ENCODE results near the gene B4GALNT4.

DNA sequence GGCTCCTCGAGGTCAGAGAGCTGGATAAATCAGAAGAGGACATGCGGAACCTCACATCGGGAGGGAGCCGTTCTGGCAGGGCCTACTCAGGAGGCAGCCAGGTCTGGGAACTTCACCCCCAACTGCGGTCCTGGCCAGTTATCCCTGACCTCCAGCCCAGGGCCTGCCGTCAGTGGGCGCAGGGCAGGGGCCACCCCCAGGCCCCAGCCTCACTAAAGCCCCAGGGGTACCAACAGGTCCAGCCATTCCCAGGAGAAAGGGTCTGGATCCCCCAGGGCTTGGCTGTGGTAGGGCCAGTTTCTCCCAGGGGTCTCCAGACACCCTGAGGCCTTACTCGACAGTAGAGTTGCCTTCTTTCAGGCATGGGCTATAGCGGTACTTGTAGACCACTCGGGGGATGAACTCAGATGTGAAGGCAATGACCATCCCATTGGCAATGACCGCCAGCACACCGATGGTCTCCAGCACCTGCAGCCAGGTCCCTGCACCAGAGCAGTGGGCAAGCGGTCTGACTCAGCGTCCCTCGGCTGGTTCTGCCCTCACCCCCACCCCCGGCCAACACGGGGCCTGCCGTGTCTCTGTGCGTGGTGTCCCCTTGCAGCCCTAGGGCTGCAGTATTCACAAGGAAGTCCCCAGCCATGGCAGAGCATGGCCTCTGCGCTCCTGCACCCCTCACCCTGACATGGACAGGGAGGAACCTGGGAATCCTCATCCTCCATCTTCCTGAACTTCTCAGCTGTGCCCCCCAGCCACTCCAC is 50.1 kb downstream of the B4GALNT4 start:
- TF ChIP-seq, protein P1, sequence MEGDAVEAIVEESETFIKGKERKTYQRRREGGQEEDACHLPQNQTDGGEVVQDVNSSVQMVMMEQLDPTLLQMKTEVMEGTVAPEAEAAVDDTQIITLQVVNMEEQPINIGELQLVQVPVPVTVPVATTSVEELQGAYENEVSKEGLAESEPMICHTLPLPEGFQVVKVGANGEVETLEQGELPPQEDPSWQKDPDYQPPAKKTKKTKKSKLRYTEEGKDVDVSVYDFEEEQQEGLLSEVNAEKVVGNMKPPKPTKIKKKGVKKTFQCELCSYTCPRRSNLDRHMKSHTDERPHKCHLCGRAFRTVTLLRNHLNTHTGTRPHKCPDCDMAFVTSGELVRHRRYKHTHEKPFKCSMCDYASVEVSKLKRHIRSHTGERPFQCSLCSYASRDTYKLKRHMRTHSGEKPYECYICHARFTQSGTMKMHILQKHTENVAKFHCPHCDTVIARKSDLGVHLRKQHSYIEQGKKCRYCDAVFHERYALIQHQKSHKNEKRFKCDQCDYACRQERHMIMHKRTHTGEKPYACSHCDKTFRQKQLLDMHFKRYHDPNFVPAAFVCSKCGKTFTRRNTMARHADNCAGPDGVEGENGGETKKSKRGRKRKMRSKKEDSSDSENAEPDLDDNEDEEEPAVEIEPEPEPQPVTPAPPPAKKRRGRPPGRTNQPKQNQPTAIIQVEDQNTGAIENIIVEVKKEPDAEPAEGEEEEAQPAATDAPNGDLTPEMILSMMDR (IDR thresholded peaks at IDR 0.05): no peak
- TF ChIP-seq POLR2A (IDR thresholded peaks at IDR 0.05): no peak
